ENCODE measurements around the gene USP17L30. TPM values are rescaled to one million over a fixed set of nuclear protein-coding genes. Genes with fewer than 3 reads are reported as not detected.
"Not testable (repeated sequence)": the region's sequence is repeated elsewhere in the genome, so short reads cannot be mapped to it uniquely, and the experiment has no call there.

The USP17L30 gene
- total RNA-seq, 4 donors from 2014 or later, result not detected

DNA sequence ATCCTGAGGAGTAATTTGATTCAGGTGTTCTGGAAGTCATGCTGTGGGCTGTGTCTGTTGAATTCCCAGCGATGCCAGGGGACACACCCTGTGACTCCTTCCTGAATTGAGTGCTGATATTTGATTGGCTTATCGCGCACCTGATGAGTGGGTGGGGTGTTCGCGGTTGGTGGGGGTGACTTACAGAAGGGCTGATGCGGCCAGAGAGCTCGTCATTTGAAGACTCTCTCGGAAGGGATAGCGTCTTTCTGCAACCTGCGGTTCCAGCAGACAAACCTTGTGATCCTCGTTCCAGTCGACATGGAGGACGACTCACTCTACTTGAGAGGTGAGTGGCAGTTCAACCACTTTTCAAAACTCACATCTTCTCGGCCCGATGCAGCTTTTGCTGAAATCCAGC is 9.6 kb upstream of the USP17L30 start, which contains the start of gene USP17L29:
USP17L29 (plus strand) TSS at position 301 of the 400 bp plus-strand sequence; CDS start at position 301, 0 bp downstream.
- not testable (repeated sequence) for TF ChIP-seq CTCF (IDR thresholded peaks at IDR 0.05; ENCODE audit: low read depth)

DNA sequence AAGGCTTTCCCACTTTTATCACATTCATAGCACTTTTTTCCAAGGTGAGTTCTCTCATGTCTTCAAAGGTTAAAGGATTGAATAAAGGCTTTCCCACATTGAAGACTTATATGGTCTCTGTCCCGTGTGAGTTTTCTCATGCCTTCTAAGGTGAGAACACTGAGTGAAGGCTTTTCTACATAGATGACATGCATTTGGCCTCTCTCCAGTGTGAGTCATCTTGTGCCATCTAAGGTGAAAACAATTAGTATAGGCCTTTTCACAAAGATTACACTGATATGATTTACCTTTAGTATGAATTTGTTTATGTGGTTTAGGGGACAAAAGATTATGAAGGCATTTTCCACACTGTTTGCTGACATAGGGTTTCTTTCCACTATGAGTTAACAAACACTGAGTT is 21.2 kb downstream of the USP17L30 start:
- no peak for TF ChIP-seq CTCF (IDR thresholded peaks at IDR 0.05; ENCODE audit: low read depth)

DNA sequence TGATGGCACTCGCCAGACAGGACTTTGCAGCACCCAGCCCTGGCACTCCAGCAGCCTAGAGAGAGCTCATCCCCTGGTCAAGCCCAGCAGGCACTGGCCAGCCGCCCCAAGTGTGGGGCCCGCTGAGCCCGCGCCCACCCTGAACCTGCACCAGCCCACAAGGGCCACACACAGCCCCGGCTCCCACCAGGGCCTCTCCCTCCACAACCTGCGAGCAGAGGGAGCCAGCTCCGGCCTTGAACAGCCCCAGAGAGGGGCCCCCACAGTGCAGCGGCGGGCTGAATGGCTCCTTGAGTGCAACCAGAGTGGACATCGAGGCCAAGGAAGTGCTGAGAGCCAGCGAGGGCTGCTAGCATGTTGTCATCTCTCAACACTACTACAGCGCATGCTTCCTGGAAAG is 46.9 kb downstream of the USP17L30 start:
- no peak for TF ChIP-seq CTCF (IDR thresholded peaks at IDR 0.05; ENCODE audit: low read depth)

Small RNA genes lying within 50 kb of the gene (small RNA-seq; reads per million reads assigned to genes)
- not detected for gene RNA5SP153

Other genes starting within 250 kb of the USP17L30 start
- gene FAM90A26, start 192.7 kb upstream of the USP17L30 start, total RNA-seq, result not detected
- not detected for gene USP17L10, start 152.5 kb upstream of the USP17L30 start, total RNA-seq
- not detected for gene USP17L11, start 147.7 kb upstream of the USP17L30 start, total RNA-seq
- not detected for gene USP17L12, start 143.0 kb upstream of the USP17L30 start, total RNA-seq
- not detected for gene USP17L13, start 138.2 kb upstream of the USP17L30 start, total RNA-seq
- not detected for gene USP17L15, start 128.7 kb upstream of the USP17L30 start, total RNA-seq
- not detected for gene USP17L17, start 119.2 kb upstream of the USP17L30 start, total RNA-seq
- gene USP17L18, start 114.5 kb upstream of the USP17L30 start, total RNA-seq, result not detected
- not detected for gene USP17L19, start 109.8 kb upstream of the USP17L30 start, total RNA-seq
- gene USP17L20, start 105.0 kb upstream of the USP17L30 start, total RNA-seq, result not detected
- not detected for gene USP17L21, start 100.3 kb upstream of the USP17L30 start, total RNA-seq
- gene USP17L22, start 95.5 kb upstream of the USP17L30 start, total RNA-seq, result not detected
- gene USP17L24, start 38.0 kb upstream of the USP17L30 start, total RNA-seq, result not detected
- not detected for gene USP17L25, start 33.2 kb upstream of the USP17L30 start, total RNA-seq
- not detected for gene USP17L26, start 28.5 kb upstream of the USP17L30 start, total RNA-seq
- not detected for gene USP17L5, start 23.7 kb upstream of the USP17L30 start, total RNA-seq
- gene USP17L27, start 19.0 kb upstream of the USP17L30 start, total RNA-seq, result not detected
- gene USP17L28, start 14.2 kb upstream of the USP17L30 start, total RNA-seq, result not detected
- gene USP17L29, start 9.5 kb upstream of the USP17L30 start, total RNA-seq, result not detected
- not detected for gene DEFB131A, start 81.3 kb downstream of the USP17L30 start, total RNA-seq